ENCODE data around the gene FADS3.

DNA sequence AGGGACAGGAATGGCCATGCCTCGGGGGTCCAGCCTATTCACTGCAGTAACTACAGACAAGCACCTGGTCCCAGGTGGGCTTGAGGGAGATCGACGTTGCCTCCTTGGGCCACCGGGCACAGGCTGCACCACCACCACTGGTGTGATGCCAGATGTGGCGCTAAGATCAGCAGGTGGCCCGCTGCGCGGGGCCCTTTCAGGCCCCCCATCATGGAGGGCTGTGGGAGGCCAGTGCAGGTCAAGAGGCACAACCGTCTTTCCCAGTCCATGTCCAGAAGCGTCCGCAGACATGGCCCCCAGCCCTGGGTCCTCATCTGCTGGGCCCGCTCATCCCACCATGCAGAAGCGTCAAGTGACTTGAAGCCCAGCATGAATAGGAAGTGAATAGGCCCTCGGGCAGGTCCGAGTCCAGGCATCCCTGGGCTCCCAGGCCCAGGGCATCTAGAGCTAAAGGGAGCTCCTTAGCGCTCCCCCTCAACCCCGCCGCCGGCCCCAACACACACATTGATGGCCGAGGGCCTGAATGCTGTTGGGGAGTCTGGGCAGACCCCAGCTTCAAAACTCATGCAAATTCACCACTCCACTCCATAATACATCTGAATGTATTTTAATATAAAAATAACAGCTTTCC is 18.3 kb downstream of the FADS3 start:
- TF ChIP-seq, protein P1, sequence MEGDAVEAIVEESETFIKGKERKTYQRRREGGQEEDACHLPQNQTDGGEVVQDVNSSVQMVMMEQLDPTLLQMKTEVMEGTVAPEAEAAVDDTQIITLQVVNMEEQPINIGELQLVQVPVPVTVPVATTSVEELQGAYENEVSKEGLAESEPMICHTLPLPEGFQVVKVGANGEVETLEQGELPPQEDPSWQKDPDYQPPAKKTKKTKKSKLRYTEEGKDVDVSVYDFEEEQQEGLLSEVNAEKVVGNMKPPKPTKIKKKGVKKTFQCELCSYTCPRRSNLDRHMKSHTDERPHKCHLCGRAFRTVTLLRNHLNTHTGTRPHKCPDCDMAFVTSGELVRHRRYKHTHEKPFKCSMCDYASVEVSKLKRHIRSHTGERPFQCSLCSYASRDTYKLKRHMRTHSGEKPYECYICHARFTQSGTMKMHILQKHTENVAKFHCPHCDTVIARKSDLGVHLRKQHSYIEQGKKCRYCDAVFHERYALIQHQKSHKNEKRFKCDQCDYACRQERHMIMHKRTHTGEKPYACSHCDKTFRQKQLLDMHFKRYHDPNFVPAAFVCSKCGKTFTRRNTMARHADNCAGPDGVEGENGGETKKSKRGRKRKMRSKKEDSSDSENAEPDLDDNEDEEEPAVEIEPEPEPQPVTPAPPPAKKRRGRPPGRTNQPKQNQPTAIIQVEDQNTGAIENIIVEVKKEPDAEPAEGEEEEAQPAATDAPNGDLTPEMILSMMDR (IDR thresholded peaks at IDR 0.05; ENCODE audit: borderline replicate concordance, extremely low read depth, low read length, poor library complexity, severe bottlenecking) = no peak
- TF ChIP-seq EZH2 (IDR thresholded peaks at IDR 0.05; ENCODE audit: borderline replicate concordance, low read depth, low read length, severe bottlenecking) = no peak
